Suppressor macrophage (primary cell): ENCODE results near the gene CST6.
A peak's percentile ranks its signal among the peaks of the same experiment; 100 is the strongest.
"Not testable (repeated sequence)": the region's sequence is repeated elsewhere in the genome, so short reads cannot be mapped to it uniquely, and the experiment has no call there.

Experiments
- DNase-seq, 4 experiments: peaks; one replicate each; pipeline ENCODE4 v3.0.0-alpha.2; 2020 to 2022

The CST6 gene

GRCh38 chr11:65987336-65987735 lies 24.5 kb upstream of the CST6 start:
- no peak for DNase-seq

- peak; percentile 94 to 97 (median 96) for DNase-seq
Observed at GRCh38 chr11:65988791-65989592, 22.8 kb upstream of the CST6 start.

- no peak for DNase-seq
Observed at GRCh38 chr11:65992056-65992455, 19.8 kb upstream of the CST6 start.

- no peak for DNase-seq
Observed at GRCh38 chr11:65997286-65997685, 14.5 kb upstream of the CST6 start.

GRCh38 chr11:66001942-66002647 lies 9.7 kb upstream of the CST6 start, which contains the start of the genes BANF1 and EIF1AD:
Gene BANF1, plus strand, starts transcription at chr11:66002503. Its CDS starts 748 bp downstream, at chr11:66003251.
Gene EIF1AD, minus strand, starts transcription at chr11:66002157. Its CDS starts 1,768 bp downstream, at chr11:66000389.
- DNase-seq: peak; percentile 96 to 98 (median 96)

- peak in 2 of 4 experiments; percentile 81 to 85 for DNase-seq
Observed at GRCh38 chr11:66002648-66003225, 9.1 kb upstream of the CST6 start.

GRCh38 chr11:66003291-66003690 lies 8.5 kb upstream of the CST6 start:
- no peak for DNase-seq

GRCh38 chr11:66004186-66004585 lies 7.6 kb upstream of the CST6 start:
- no peak for DNase-seq

GRCh38 chr11:66006134-66006890 lies 5.5 kb upstream of the CST6 start:
- no peak for DNase-seq

GRCh38 chr11:66006891-66007176 lies 5.0 kb upstream of the CST6 start:
- no peak for DNase-seq

GRCh38 chr11:66007201-66007634 lies 4.6 kb upstream of the CST6 start:
- DNase-seq: no peak

- no peak for DNase-seq
Observed at GRCh38 chr11:66008095-66008467, 3.7 kb upstream of the CST6 start.

- peak; percentile 44 to 61 (median 52) for DNase-seq
Observed at GRCh38 chr11:66008468-66009101, 3.2 kb upstream of the CST6 start.

GRCh38 chr11:66010036-66010435 lies 1.8 kb upstream of the CST6 start:
- DNase-seq: not testable (repeated sequence)

- no peak for DNase-seq
Observed at GRCh38 chr11:66011239-66011784, 496 bp upstream of the CST6 start.

GRCh38 chr11:66012371-66012945 lies 650 bp downstream of the CST6 start:
- DNase-seq: no peak

- peak; percentile 72 to 88 (median 85) for DNase-seq
Observed at GRCh38 chr11:66012946-66013761, 1.3 kb downstream of the CST6 start.

GRCh38 chr11:66013762-66014100 lies 1.9 kb downstream of the CST6 start:
- DNase-seq: no peak

- peak in 1 of 4 experiments; percentile 21 for DNase-seq
Observed at GRCh38 chr11:66014804-66015453, 3.1 kb downstream of the CST6 start.

- DNase-seq: no peak
Observed at GRCh38 chr11:66015454-66015881, 3.7 kb downstream of the CST6 start.
